GM12878 (cell line): Measurements from ENCODE around the gene SMTNL2. TPM values are rescaled to one million over a fixed set of nuclear protein-coding genes. Genes with fewer than 3 reads are reported as not detected.

Experiments
- ATAC-seq: fragments of 200-7000 bp; cut with Tn5 transposase; 3 replicates; pipeline ENCODE4 v1.9.1; 2020; ENCODE audit warnings: mild to moderate bottlenecking, moderate library complexity
- BruUV-seq: library from RNA; stranded (reverse); fragments of 400-500 nt; replicated peaks from 2 replicates; lab custom pipeline; 2021; lab: Mats Ljungman, UMichigan
- CTCF ChIA-PET: fragments of 300-600 bp; sonication (Branson Sonifier 250); formaldehyde crosslinking; extraction: SDS; loops from one replicate; lab custom pipeline; 2021; ENCODE audit warnings: inconsistent platforms; lab: Yijun Ruan, JAX
- POLR2A ChIA-PET: fragments of 350-600 bp; formaldehyde crosslinking; extraction: SDS; loops from one replicate; lab custom pipeline; 2021; ENCODE audit warnings: inconsistent platforms; lab: Charles Lee
- RAD21 ChIA-PET: fragments of 300-600 bp; sonication (Branson Sonifier 250); formaldehyde crosslinking; loops from one replicate; lab custom pipeline; 2023; ENCODE audit warnings: antibody characterized with exemption; ENCODE audit not compliant: unreplicated experiment; lab: Charles Lee
- SMC1A ChIA-PET: fragments of 300-600 bp; sonication (Branson Sonifier 250); formaldehyde crosslinking; loops from one replicate; lab custom pipeline; 2023; ENCODE audit not compliant: unreplicated experiment, uncharacterized antibody; lab: Charles Lee
- DNase-seq: peaks from one replicate; pipeline ENCODE4 v3.0.0-alpha.2; 2011; ENCODE audit warnings: low read depth, low spot score
- FAIRE-seq: peaks from 3 replicates; lab custom pipeline; 2011; peaks lifted over from hg19 to GRCh38; lab: Jason Lieb, UNC
- H2AFZ ChIP-seq: 2 replicates; pipeline ENCODE4 v1.6.0; 2011; ENCODE audit warnings: low read depth, low read length, control low read depth; ENCODE audit not compliant: control insufficient read depth
- H3K27ac ChIP-seq: 2 replicates; pipeline ENCODE4 v1.5.1; 2011; ENCODE audit warnings: control low read depth; ENCODE audit not compliant: control insufficient read depth, insufficient read depth
- H3K27me3 ChIP-seq, 2 experiments: replicated peaks in 1 of 2; 2 replicates each; pipeline versions ENCODE4 v1.6.0 to v1.6.1; 2011; ENCODE audit warnings: low read length in 1 of 2; ENCODE audit not compliant: control insufficient read depth in 2 of 2, insufficient read depth in 2 of 2
- H3K36me3 ChIP-seq, 2 experiments: 2 replicates each; pipeline ENCODE4 v1.5.1; 2011; ENCODE audit warnings: low read length in 1 of 2; ENCODE audit not compliant: control insufficient read depth in 2 of 2, insufficient read depth in 2 of 2
- H3K4me1 ChIP-seq: 2 replicates; pipeline ENCODE4 v1.6.1; 2011; ENCODE audit warnings: mild to moderate bottlenecking, low read length, moderate library complexity, mixed read lengths; ENCODE audit not compliant: control insufficient read depth, insufficient read depth
- H3K4me2 ChIP-seq: 2 replicates; pipeline ENCODE4 v1.6.0; 2011; ENCODE audit warnings: control low read depth; ENCODE audit not compliant: control insufficient read depth, insufficient read depth
- H3K4me3 ChIP-seq: fragments of 200-600 bp; sonication (generic); 2 replicates; pipeline ENCODE4 v1.5.1; 2016
- H3K79me2 ChIP-seq: 2 replicates; pipeline ENCODE4 v1.6.0; 2011; ENCODE audit warnings: low read length; ENCODE audit not compliant: control insufficient read depth, insufficient read depth
- H3K9ac ChIP-seq: 2 replicates; pipeline ENCODE4 v1.8.0; 2011; ENCODE audit warnings: low read length, control low read depth, mixed read lengths; ENCODE audit not compliant: control insufficient read depth, insufficient read depth
- H3K9me3 ChIP-seq: replicated peaks from 3 replicates; pipeline ENCODE4 v1.5.1; 2011; ENCODE audit warnings: mild to moderate bottlenecking, low read length; ENCODE audit not compliant: control insufficient read depth, insufficient read depth
- H4K20me1 ChIP-seq: 2 replicates; pipeline ENCODE4 v1.6.0; 2011; ENCODE audit not compliant: control insufficient read depth, insufficient read depth
- ZNF592 ChIP-seq: fragments of 450-650 bp; IDR thresholded peaks from 2 replicates; pipeline ENCODE4 v1.6.1; 2017; ENCODE audit warnings: mild to moderate bottlenecking, moderate library complexity
- WGBS: methylation state at CpG from one replicate; pipeline ENCODE4 v1.1.6; 2016; ENCODE audit warnings: low lambda C conversion rate; ENCODE audit not compliant: insufficient replicate concordance, insufficient coverage; ENCODE audit errors: missing lambda C conversion rate; 5-methylcytosine and 5-hydroxymethylcytosine counted together
- in situ Hi-C: fragments of 300-500 bp; cut with MboI; formaldehyde crosslinking; loops from 9 replicates; pipeline ENCODE4 v1.14.3; 2018; ENCODE audit warnings: mixed read lengths
- intact Hi-C: fragments of 100-400 bp; cut with micrococcal nuclease; formaldehyde crosslinking; loops from one replicate; pipeline ENCODE4 v1.14.2; 2022; ENCODE audit not compliant: unreplicated experiment
- polyA plus RNA-seq, 11 experiments: library from polyadenylated mRNA; depleted of rRNA in 4 of 11; unstranded in 6 of 11; stranded (reverse) in 5 of 11; fragments of >200 nt; fragmentation: Nextera tagmentation in 4 of 11; fragmentation: Illumina TruSeq in 1 of 11; extraction: Ambion mirVana in 4 of 11; extraction: Trizol in 1 of 11; gene quantifications; 1 replicate in 1 of 11; 2 replicates in 10 of 11; pipeline versions ENCODE4 v1.2.1 to v1.2.3, GENCODE V29; 2011 to 2016; ENCODE audit warnings: inconsistent platforms in 2 of 11, missing spikeins in 2 of 11, low read depth in 1 of 11
- total RNA-seq, 4 experiments: library from RNA; depleted of rRNA in 3 of 4; stranded (reverse); fragments of >200 nt in 3 of 4; fragmentation: Illumina TruSeq in 1 of 4; extraction: Trizol in 1 of 4; gene quantifications; 2 replicates each; pipeline versions ENCODE4 v1.2.1 to v1.2.3, GENCODE V29; 2013 to 2021

SMTNL2 gene
- total and polyA plus RNA-seq, 10 of the 15 experiments (the other 5 are each of a cell fraction or from before 2014, with no cell fraction given), result not detected

GRCh38 chr17:4641297-4642195, 57.2 kb downstream of the SMTNL2 start, which contains the start of gene ALOX15:
Gene ALOX15 (minus strand): TSS chr17:4641678. CDS start chr17:4641651, 27 bp downstream.
- ChIA-PET SMC1A (no interaction called here), RAD21 (no interaction called here), POLR2A (no interaction called here), CTCF (no interaction called here)
- Histone ChIP-seq H3K4me1 (peaks cover 3% of the 10 kb centered on the region), H3K27ac (no peak within 1 kb of the TSS), H4K20me1 (no peaks in the 10 kb centered on the region), H3K9me3 (no peaks in the 10 kb centered on the region), H3K4me2 (no peak within 1 kb of the TSS), H3K27me3 (peaks cover 10 to 15% of the 10 kb centered on the region in 2 experiments; a peak in 3 of 4 replicates), H3K36me3 (no peaks in the 10 kb centered on the region), H2AFZ (no peak within 1 kb of the TSS), H3K79me2 (no peaks in the 10 kb centered on the region), H3K4me3 (no peak within 1 kb of the TSS), H3K9ac (no peak within 1 kb of the TSS)
- DNase-seq, result no peak
- no TSS peak for BruUV-seq
- ATAC-seq, result no peak
- WGBS, result 32% methylated on average over 55 of the region's 58 CpGs
- intact Hi-C loops (no loop called here), in situ Hi-C loops (no loop called here)
- no peak for TF ChIP-seq ZNF592
- no peak for FAIRE-seq
